ENCODE measurements around the gene CCNJ. TPM values are rescaled to one million over a fixed set of nuclear protein-coding genes. Genes with fewer than 3 reads are reported as not detected.

CCNJ gene
- total RNA-seq, 1 donor from 2014 or later = 67.1 TPM

- peak; percentile 74 for TF ChIP-seq CTCF (IDR thresholded peaks at IDR 0.05; ENCODE audit: unreplicated experiment)
- Mint-ChIP-seq H3K9me3 (ENCODE audit: unreplicated experiment) (no peaks in the 10 kb centered on the region), H3K4me1 (ENCODE audit: unreplicated experiment) (peaks cover 8% of the 10 kb centered on the region), H3K36me3 (ENCODE audit: low read depth, unreplicated experiment) (no peaks in the 10 kb centered on the region), H3K27ac (ENCODE audit: unreplicated experiment) (no peak overlapping the region), H3K4me3 (ENCODE audit: unreplicated experiment) (no peak overlapping the region), H3K27me3 (ENCODE audit: unreplicated experiment) (no peaks in the 10 kb centered on the region)
- peak; percentile 56 for DNase-seq (ENCODE audit: low spot score)
Measured at GRCh38 chr10:96017191-96017687, 26.1 kb upstream of the CCNJ start.

- Mint-ChIP-seq H3K27me3 (ENCODE audit: unreplicated experiment) (no peaks in the 10 kb centered on the region), H3K4me1 (ENCODE audit: unreplicated experiment) (no peaks in the 10 kb centered on the region), H3K9me3 (ENCODE audit: unreplicated experiment) (no peaks in the 10 kb centered on the region), H3K27ac (ENCODE audit: unreplicated experiment) (no peak overlapping the region), H3K36me3 (ENCODE audit: low read depth, unreplicated experiment) (no peaks in the 10 kb centered on the region), H3K4me3 (ENCODE audit: unreplicated experiment) (no peak overlapping the region)
- no peak for DNase-seq (ENCODE audit: low spot score)
- no peak for TF ChIP-seq CTCF (IDR thresholded peaks at IDR 0.05; ENCODE audit: unreplicated experiment)
Measured at GRCh38 chr10:96021332-96021731, 22.1 kb upstream of the CCNJ start.

GRCh38 chr10:96022739-96023138 lies 20.6 kb upstream of the CCNJ start:
- Mint-ChIP-seq H3K9me3 (ENCODE audit: unreplicated experiment) (no peaks in the 10 kb centered on the region), H3K4me1 (ENCODE audit: unreplicated experiment) (no peaks in the 10 kb centered on the region), H3K27ac (ENCODE audit: unreplicated experiment) (no peak overlapping the region), H3K36me3 (ENCODE audit: low read depth, unreplicated experiment) (no peaks in the 10 kb centered on the region), H3K27me3 (ENCODE audit: unreplicated experiment) (no peaks in the 10 kb centered on the region), H3K4me3 (ENCODE audit: unreplicated experiment) (no peak overlapping the region)
- TF ChIP-seq CTCF (IDR thresholded peaks at IDR 0.05; ENCODE audit: unreplicated experiment) = no peak
- no peak for DNase-seq (ENCODE audit: low spot score)

- Mint-ChIP-seq H3K4me1 (ENCODE audit: unreplicated experiment) (no peaks in the 10 kb centered on the region), H3K4me3 (ENCODE audit: unreplicated experiment) (no peak overlapping the region), H3K36me3 (ENCODE audit: low read depth, unreplicated experiment) (no peaks in the 10 kb centered on the region)
Measured at GRCh38 chr10:96023168-96023567, 20.2 kb upstream of the CCNJ start.

GRCh38 chr10:96025566-96025965 lies 17.8 kb upstream of the CCNJ start:
- Mint-ChIP-seq H3K9me3 (ENCODE audit: unreplicated experiment) (no peaks in the 10 kb centered on the region), H3K27ac (ENCODE audit: unreplicated experiment) (no peak overlapping the region), H3K27me3 (ENCODE audit: unreplicated experiment) (no peaks in the 10 kb centered on the region), H3K36me3 (ENCODE audit: low read depth, unreplicated experiment) (no peaks in the 10 kb centered on the region), H3K4me1 (ENCODE audit: unreplicated experiment) (no peaks in the 10 kb centered on the region), H3K4me3 (ENCODE audit: unreplicated experiment) (no peak overlapping the region)
- DNase-seq (ENCODE audit: low spot score) = peak; percentile 28
- TF ChIP-seq CTCF (IDR thresholded peaks at IDR 0.05; ENCODE audit: unreplicated experiment) = no peak

More at GRCh38 chr10:96023168-96023567, 20.2 kb upstream of the CCNJ start:
- DNase-seq (ENCODE audit: low spot score) = no peak
- no peaks in the 10 kb centered on the region for H3K27me3 Mint-ChIP-seq (ENCODE audit: unreplicated experiment)
- no peaks in the 10 kb centered on the region for H3K9me3 Mint-ChIP-seq (ENCODE audit: unreplicated experiment)
- no peak overlapping the region for H3K27ac Mint-ChIP-seq (ENCODE audit: unreplicated experiment)
- TF ChIP-seq CTCF (IDR thresholded peaks at IDR 0.05; ENCODE audit: unreplicated experiment) = no peak

Data from endothelial cell (in vitro differentiated cells).